Liver (tissue), 9 donors: ENCODE data around the gene APP. TPM values are rescaled to one million over a fixed set of nuclear protein-coding genes. Genes with fewer than 3 reads are reported as not detected.

Source experiments
- DNase-seq: peaks from one replicate; pipeline ENCODE4 v3.0.0-alpha.2; 2017; ENCODE audit warnings: low spot score
- H3K27ac ChIP-seq, 2 donors: one replicate each; pipeline ENCODE4 v1.7.0; 2013; ENCODE audit warnings: inconsistent platforms in 2 of 2, low read length in 2 of 2, control low read depth in 1 of 2, low read depth in 1 of 2, mild to moderate bottlenecking in 1 of 2
- H3K27me3 ChIP-seq, 4 donors: one replicate each; pipeline versions ENCODE4 v1.6.1 to v1.7.0; 2013; ENCODE audit warnings: low read length in 3 of 4, inconsistent platforms in 1 of 4, mild to moderate bottlenecking in 1 of 4, moderate library complexity in 1 of 4; ENCODE audit not compliant: control insufficient read depth in 4 of 4, insufficient read depth in 4 of 4
- H3K36me3 ChIP-seq, 4 donors: one replicate each; pipeline versions ENCODE4 v1.6.1 to v1.7.0; 2013; ENCODE audit warnings: low read length in 3 of 4, mild to moderate bottlenecking in 3 of 4, low read depth in 1 of 4, moderate library complexity in 1 of 4; ENCODE audit not compliant: control insufficient read depth in 4 of 4, insufficient read depth in 3 of 4
- H3K4me1 ChIP-seq, 4 donors: one replicate each; pipeline versions ENCODE4 v1.6.1 to v1.7.0; 2013; ENCODE audit warnings: low read length in 3 of 4, mild to moderate bottlenecking in 3 of 4, moderate library complexity in 1 of 4; ENCODE audit not compliant: control insufficient read depth in 4 of 4, insufficient read depth in 4 of 4
- H3K4me3 ChIP-seq, 3 donors: one replicate each; pipeline versions ENCODE4 v1.6.1 to v1.7.0; 2013; ENCODE audit warnings: low read length in 3 of 3, control low read depth in 1 of 3, low read depth in 1 of 3, mild to moderate bottlenecking in 1 of 3
- H3K9ac ChIP-seq, 2 donors: one replicate each; pipeline ENCODE4 v1.7.0; 2013; ENCODE audit warnings: low read length in 2 of 2, mild to moderate bottlenecking in 2 of 2, moderate library complexity in 2 of 2, control low read depth in 1 of 2, low read depth in 1 of 2
- H3K9me3 ChIP-seq, 4 donors: one replicate each; pipeline versions ENCODE4 v1.6.1 to v1.7.0; 2013; ENCODE audit warnings: low read length in 3 of 4; ENCODE audit not compliant: control insufficient read depth in 4 of 4
- ATF3 ChIP-seq: IDR thresholded peaks from 2 replicates; pipeline ENCODE4 v1.6.1; 2016; ENCODE audit warnings: antibody characterized with exemption
- CTCF ChIP-seq: fragments of 150-350 bp; IDR thresholded peaks from 2 replicates; pipeline ENCODE4 v1.5.1; 2017; ENCODE audit warnings: improper control_type of control experiment, low read depth, low read length; ENCODE audit not compliant: missing input control
- EGR1 ChIP-seq, 2 donors: IDR thresholded peaks; 2 replicates each; pipeline ENCODE4 v1.6.1; 2016 to 2018; ENCODE audit warnings: antibody characterized with exemption in 2 of 2, low read depth in 2 of 2
- FOXA1 ChIP-seq: IDR thresholded peaks from 2 replicates; pipeline ENCODE4 v1.6.1; 2016; ENCODE audit warnings: antibody characterized with exemption
- FOXA2 ChIP-seq: IDR thresholded peaks from 2 replicates; pipeline ENCODE4 v1.6.1; 2016; ENCODE audit warnings: antibody characterized with exemption
- HNF4A ChIP-seq, 2 donors: conservative IDR thresholded peaks; 2 replicates each; pipeline ENCODE4 v1.6.1; 2016; ENCODE audit warnings: antibody characterized with exemption in 2 of 2, mild to moderate bottlenecking in 2 of 2
- HNF4G ChIP-seq: IDR thresholded peaks from 2 replicates; pipeline ENCODE4 v1.6.1; 2016; ENCODE audit warnings: antibody characterized with exemption
- MAX ChIP-seq: IDR thresholded peaks from 2 replicates; pipeline ENCODE4 v1.6.1; 2016; ENCODE audit warnings: antibody characterized with exemption
- NR2F2 ChIP-seq: IDR thresholded peaks from 2 replicates; pipeline ENCODE4 v1.6.1; 2016; ENCODE audit warnings: antibody characterized with exemption
- RAD21 ChIP-seq, 2 donors: IDR thresholded peaks; 2 replicates each; pipeline ENCODE4 v1.6.1; 2016; ENCODE audit warnings: antibody characterized with exemption in 2 of 2, mild to moderate bottlenecking in 2 of 2
- REST ChIP-seq: IDR thresholded peaks from 2 replicates; pipeline ENCODE4 v1.6.1; 2016; ENCODE audit warnings: antibody characterized with exemption, mild to moderate bottlenecking
- SP1 ChIP-seq: IDR thresholded peaks from 2 replicates; pipeline ENCODE4 v1.6.1; 2018; ENCODE audit warnings: antibody characterized with exemption, mild to moderate bottlenecking
- TAF1 ChIP-seq: conservative IDR thresholded peaks from 2 replicates; pipeline ENCODE4 v1.6.1; 2016; ENCODE audit warnings: antibody characterized with exemption, mild to moderate bottlenecking
- YY1 ChIP-seq: IDR thresholded peaks from 2 replicates; pipeline ENCODE4 v1.6.1; 2016; ENCODE audit warnings: antibody characterized with exemption, mild to moderate bottlenecking
- ZBTB33 ChIP-seq: IDR thresholded peaks from 2 replicates; pipeline ENCODE4 v1.6.1; 2016; ENCODE audit warnings: antibody characterized with exemption
- WGBS: extraction: QIAGEN DNeasy Blood & Tissue Kit; methylation state at CpG from one replicate; pipeline ENCODE4 v1.1.7; 2013; 5-methylcytosine and 5-hydroxymethylcytosine counted together
- polyA plus RNA-seq, 2 donors: library from polyadenylated mRNA; stranded (reverse) in 1 of 2; unstranded in 1 of 2; fragments of 200-250 nt in 1 of 2; fragments of >200 nt in 1 of 2; fragmentation: Nextera tagmentation in 1 of 2; extraction: Ambion mirVana in 1 of 2; gene quantifications; one replicate each; pipeline versions ENCODE4 v1.2.1 to v1.2.3, GENCODE V29; 2013 to 2015
- total RNA-seq, 2 donors: library from RNA; depleted of rRNA; stranded (reverse); fragments of >200 nt; gene quantifications; one replicate each; pipeline ENCODE4 v1.2.3, GENCODE V29; 2014
- donor health status: healthy.
- donor health status: healthy.
- donor health status: healthy.
- donor health status: healthy.
- donor health status: healthy.

The APP gene
- total and polyA plus RNA-seq, 4 donors: 24.9 to 201 (median 111) TPM

GRCh38 chr21:26148840-26149354, 21.7 kb downstream of the APP start:
- Histone ChIP-seq H3K36me3 (no peaks in the 10 kb centered on the region), H3K9me3 (no peaks in the 10 kb centered on the region), H3K4me1 (peaks cover 2 to 12% (median 9%) of the 10 kb centered on the region in 4 donors), H3K27ac (no peak overlapping the region), H3K4me3 (no peak overlapping the region), H3K27me3 (no peaks in the 10 kb centered on the region), H3K9ac (no peak overlapping the region)
- no peak for TF ChIP-seq RAD21 (IDR thresholded peaks at IDR 0.05)
- TF ChIP-seq CTCF: no peak
- no peak for TF ChIP-seq FOXA1
- no peak for TF ChIP-seq ZBTB33
- DNase-seq: no peak

- no peaks in the 10 kb centered on the region for H3K36me3 ChIP-seq
- H3K27me3 ChIP-seq: no peaks in the 10 kb centered on the region
- no peak overlapping the region for H3K9ac ChIP-seq
- peaks cover 2 to 13% (median 9%) of the 10 kb centered on the region in 4 donors for H3K4me1 ChIP-seq
- DNase-seq: no peak
- 73% methylated on average over 3 of the region's 3 CpGs for WGBS
- TF ChIP-seq MAX (no peak), ZBTB33 (no peak), NR2F2 (no peak), REST (no peak), FOXA1 (no peak), CTCF (no peak), ATF3 (no peak), EGR1 (IDR thresholded peaks at IDR 0.05; ENCODE audit: low read depth in 2 of 2) (no peak), TAF1 (no peak), RAD21 (IDR thresholded peaks at IDR 0.05) (no peak), SP1 (no peak), YY1 (no peak), FOXA2 (no peak), HNF4G (no peak), HNF4A (conservative IDR thresholded peaks at IDR 0.05) (no peak)
- no peak overlapping the region for H3K27ac ChIP-seq
- H3K9me3 ChIP-seq: no peaks in the 10 kb centered on the region
- no peak overlapping the region for H3K4me3 ChIP-seq
These were observed 22.3 kb downstream of the APP start for GRCh38 chr21:26148071-26148839.
